Measurements from ENCODE around the gene OCSTAMP.

The OCSTAMP gene

DNA sequence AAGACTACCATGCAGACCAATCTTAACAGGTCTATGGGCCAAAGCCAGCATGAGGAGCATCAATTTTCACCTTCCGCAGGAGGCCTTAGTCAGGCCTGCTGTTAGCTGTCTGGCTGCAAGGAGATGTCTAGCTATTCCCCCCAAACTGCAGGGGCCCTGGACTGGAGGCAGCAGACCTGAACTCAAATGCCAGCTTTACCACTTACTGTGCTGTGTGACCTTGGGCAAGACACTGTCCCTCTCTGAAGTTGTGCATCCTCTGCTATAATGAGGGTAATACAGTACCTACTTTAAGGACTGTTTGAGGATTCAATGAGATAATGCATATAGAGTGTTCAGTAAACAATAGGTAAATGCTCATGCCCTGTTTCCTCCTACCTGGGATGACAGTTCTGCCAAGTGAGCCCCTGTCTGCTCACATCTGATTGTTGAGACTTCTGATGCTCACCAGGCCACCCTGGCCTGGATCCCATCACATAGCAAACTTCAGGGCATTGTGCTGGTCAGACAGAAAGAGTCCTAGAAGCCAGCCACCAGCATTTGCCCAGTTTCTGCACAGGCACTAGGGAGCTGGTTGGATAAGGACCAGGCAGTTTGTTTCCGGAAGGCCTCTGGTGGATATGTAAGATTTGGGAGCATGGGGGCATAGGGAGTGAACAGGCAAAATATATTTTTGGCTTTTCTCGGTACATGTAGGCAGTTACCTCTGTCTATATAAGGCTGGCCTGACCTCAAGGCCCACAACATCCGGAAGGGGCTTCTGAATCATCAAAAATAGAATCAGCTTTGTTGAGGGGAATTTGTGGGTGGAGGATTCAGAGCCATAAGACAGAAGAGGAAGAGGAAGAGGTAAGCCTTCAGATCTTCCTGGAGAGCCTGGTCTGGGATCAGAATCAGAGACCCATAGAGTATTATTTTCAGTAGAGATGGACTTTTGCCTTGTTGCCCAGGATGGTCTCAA, 2.3 kb upstream of the OCSTAMP start:
- TF ChIP-seq POLR2AphosphoS5 (IDR thresholded peaks at IDR 0.05; ENCODE audit: borderline replicate concordance, low read depth, low read length) (no peak), EZH2 (IDR thresholded peaks at IDR 0.05) (no peak), FOXP2 (optimal IDR thresholded peaks at IDR 0.05; ENCODE audit: control extremely low read depth, extremely low read length, insufficient read depth) (no peak)
- H3K9ac ChIP-seq (ENCODE audit: insufficient read length), result no peak overlapping the region
- H3K9me3 ChIP-seq (ENCODE audit: low read depth, low read length), result no peaks in the 10 kb centered on the region
- H3K36me3 ChIP-seq (ENCODE audit: insufficient read depth, low read length), result no peaks in the 10 kb centered on the region
- DNase-seq (ENCODE audit: low read depth, low spot score), result no peak
- H3K27ac ChIP-seq, result no peak overlapping the region
- H3K4me3 ChIP-seq, result no peak overlapping the region

GRCh38 chr20:46551522-46552381, 1.3 kb upstream of the OCSTAMP start:
- H3K4me3 ChIP-seq, result no peak overlapping the region
- H3K9me3 ChIP-seq (ENCODE audit: low read depth, low read length), result no peaks in the 10 kb centered on the region
- no peak for DNase-seq (ENCODE audit: low read depth, low spot score)
- TF ChIP-seq EZH2 (IDR thresholded peaks at IDR 0.05) (no peak), FOXP2 (optimal IDR thresholded peaks at IDR 0.05; ENCODE audit: control extremely low read depth, extremely low read length, insufficient read depth) (no peak), POLR2AphosphoS5 (IDR thresholded peaks at IDR 0.05; ENCODE audit: borderline replicate concordance, low read depth, low read length) (no peak)
- H3K36me3 ChIP-seq (ENCODE audit: insufficient read depth, low read length), result no peaks in the 10 kb centered on the region
- no peak overlapping the region for H3K27ac ChIP-seq
- no peak overlapping the region for H3K9ac ChIP-seq (ENCODE audit: insufficient read length)

- no peak overlapping the region for H3K27ac ChIP-seq
- no peaks in the 10 kb centered on the region for H3K9me3 ChIP-seq (ENCODE audit: low read depth, low read length)
- H3K4me3 ChIP-seq, result no peak overlapping the region
- H3K9ac ChIP-seq (ENCODE audit: insufficient read length), result no peak overlapping the region
- TF ChIP-seq POLR2AphosphoS5 (IDR thresholded peaks at IDR 0.05; ENCODE audit: borderline replicate concordance, low read depth, low read length), result no peak
- no peak for TF ChIP-seq EZH2 (IDR thresholded peaks at IDR 0.05)
- no peak for TF ChIP-seq FOXP2 (optimal IDR thresholded peaks at IDR 0.05; ENCODE audit: control extremely low read depth, extremely low read length, insufficient read depth)
- H3K36me3 ChIP-seq (ENCODE audit: insufficient read depth, low read length), result no peaks in the 10 kb centered on the region
- DNase-seq (ENCODE audit: low read depth, low spot score), result no peak
These were observed 1.1 kb downstream of the OCSTAMP start for GRCh38 chr20:46549188-46549972.

- no peak for DNase-seq (ENCODE audit: low read depth, low spot score)
- no peaks in the 10 kb centered on the region for H3K9me3 ChIP-seq (ENCODE audit: low read depth, low read length)
- TF ChIP-seq POLR2AphosphoS5 (IDR thresholded peaks at IDR 0.05; ENCODE audit: borderline replicate concordance, low read depth, low read length), result no peak
- no peak for TF ChIP-seq FOXP2 (optimal IDR thresholded peaks at IDR 0.05; ENCODE audit: control extremely low read depth, extremely low read length, insufficient read depth)
- TF ChIP-seq EZH2 (IDR thresholded peaks at IDR 0.05), result no peak
- H3K36me3 ChIP-seq (ENCODE audit: insufficient read depth, low read length), result no peaks in the 10 kb centered on the region
- no peak overlapping the region for H3K27ac ChIP-seq
- H3K9ac ChIP-seq (ENCODE audit: insufficient read length), result no peak overlapping the region
- no peak overlapping the region for H3K4me3 ChIP-seq
These were observed 1.8 kb downstream of the OCSTAMP start for GRCh38 chr20:46548688-46549087.

DNA sequence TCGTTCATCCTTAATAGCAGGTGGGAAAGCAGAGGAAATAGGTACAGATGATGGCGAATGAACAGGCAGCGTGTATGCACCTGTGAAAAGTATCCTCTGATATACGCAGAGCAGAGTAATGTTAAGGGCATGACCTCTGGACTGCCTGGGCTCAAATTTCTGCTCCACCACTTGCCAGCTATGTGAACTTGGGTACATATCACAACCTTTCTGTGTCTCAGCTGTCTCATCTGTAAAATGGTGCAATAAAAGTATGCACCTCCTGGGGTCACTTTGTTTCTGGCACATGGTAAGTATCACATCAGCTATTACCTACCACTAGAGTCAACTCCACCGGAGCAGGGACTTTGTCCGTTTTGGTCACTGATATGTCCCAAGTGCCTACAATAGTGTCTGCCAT, 2.5 kb downstream of the OCSTAMP start:
- TF ChIP-seq FOXP2 (optimal IDR thresholded peaks at IDR 0.05; ENCODE audit: control extremely low read depth, extremely low read length, insufficient read depth) (no peak), POLR2AphosphoS5 (IDR thresholded peaks at IDR 0.05; ENCODE audit: borderline replicate concordance, low read depth, low read length) (no peak), EZH2 (IDR thresholded peaks at IDR 0.05) (no peak)
- H3K9ac ChIP-seq (ENCODE audit: insufficient read length), result no peak overlapping the region
- H3K27ac ChIP-seq, result no peak overlapping the region
- H3K36me3 ChIP-seq (ENCODE audit: insufficient read depth, low read length), result no peaks in the 10 kb centered on the region
- H3K4me3 ChIP-seq, result no peak overlapping the region
- DNase-seq (ENCODE audit: low read depth, low spot score), result no peak
- no peaks in the 10 kb centered on the region for H3K9me3 ChIP-seq (ENCODE audit: low read depth, low read length)

DNA sequence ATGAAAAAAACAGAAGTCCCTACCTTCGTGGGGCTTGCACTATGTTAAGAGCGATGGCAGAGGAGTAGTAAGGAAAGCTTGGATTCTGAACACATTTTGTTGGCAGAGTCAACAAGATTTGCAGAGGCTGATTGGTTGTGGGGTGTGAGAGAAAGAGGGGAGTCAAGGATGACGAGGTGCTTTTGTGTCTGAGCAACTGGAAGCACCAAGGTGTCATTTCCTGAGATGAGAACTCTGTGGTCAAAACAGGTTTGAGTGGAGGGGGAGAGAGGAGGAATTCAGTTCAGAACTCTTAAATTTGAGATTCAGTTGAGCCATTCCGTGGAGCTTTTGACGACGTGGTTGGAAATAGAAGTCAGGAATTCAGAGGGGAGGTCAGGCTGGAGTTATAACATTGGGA, 3.5 kb downstream of the OCSTAMP start:
- no peak overlapping the region for H3K27ac ChIP-seq
- DNase-seq (ENCODE audit: low read depth, low spot score), result no peak
- TF ChIP-seq FOXP2 (optimal IDR thresholded peaks at IDR 0.05; ENCODE audit: control extremely low read depth, extremely low read length, insufficient read depth) (no peak), EZH2 (IDR thresholded peaks at IDR 0.05) (no peak), POLR2AphosphoS5 (IDR thresholded peaks at IDR 0.05; ENCODE audit: borderline replicate concordance, low read depth, low read length) (no peak)
- H3K9ac ChIP-seq (ENCODE audit: insufficient read length), result no peak overlapping the region
- H3K4me3 ChIP-seq, result no peak overlapping the region
- no peaks in the 10 kb centered on the region for H3K9me3 ChIP-seq (ENCODE audit: low read depth, low read length)
- no peaks in the 10 kb centered on the region for H3K36me3 ChIP-seq (ENCODE audit: insufficient read depth, low read length)

DNA sequence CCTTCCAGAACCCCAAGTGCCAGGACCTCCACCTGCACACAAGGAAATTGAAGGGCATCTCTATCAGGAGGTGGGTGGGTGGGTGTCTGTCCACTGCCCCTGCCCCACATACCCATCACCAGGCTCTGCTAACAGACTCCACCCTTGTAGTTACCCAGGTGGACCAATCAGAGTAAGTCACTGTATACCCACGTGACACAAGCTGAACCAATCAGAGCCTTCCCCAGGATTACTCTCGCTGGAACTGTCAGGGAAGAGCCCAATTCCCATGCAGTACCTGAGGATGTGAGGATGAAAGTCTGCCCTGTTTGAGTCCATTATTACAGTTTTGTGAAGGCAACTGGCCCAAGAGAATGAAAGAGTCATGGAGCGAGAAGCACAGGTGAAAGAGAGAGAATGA, 4.2 kb downstream of the OCSTAMP start:
- no peak for DNase-seq (ENCODE audit: low read depth, low spot score)
- Histone ChIP-seq H3K9ac (ENCODE audit: insufficient read length) (no peak overlapping the region), H3K36me3 (ENCODE audit: insufficient read depth, low read length) (no peaks in the 10 kb centered on the region), H3K9me3 (ENCODE audit: low read depth, low read length) (no peaks in the 10 kb centered on the region), H3K4me3 (no peak overlapping the region), H3K27ac (no peak overlapping the region)
- TF ChIP-seq POLR2AphosphoS5 (IDR thresholded peaks at IDR 0.05; ENCODE audit: borderline replicate concordance, low read depth, low read length), result no peak
- no peak for TF ChIP-seq EZH2 (IDR thresholded peaks at IDR 0.05)
- TF ChIP-seq FOXP2 (optimal IDR thresholded peaks at IDR 0.05; ENCODE audit: control extremely low read depth, extremely low read length, insufficient read depth), result no peak

GRCh38 chr20:46545827-46546138, 4.7 kb downstream of the OCSTAMP start:
- H3K27ac ChIP-seq, result no peak overlapping the region
- no peak for DNase-seq (ENCODE audit: low read depth, low spot score)
- H3K9ac ChIP-seq (ENCODE audit: insufficient read length), result no peak overlapping the region
- no peak overlapping the region for H3K4me3 ChIP-seq
- no peak for TF ChIP-seq POLR2AphosphoS5 (IDR thresholded peaks at IDR 0.05; ENCODE audit: borderline replicate concordance, low read depth, low read length)
- TF ChIP-seq EZH2 (IDR thresholded peaks at IDR 0.05), result no peak
- TF ChIP-seq FOXP2 (optimal IDR thresholded peaks at IDR 0.05; ENCODE audit: control extremely low read depth, extremely low read length, insufficient read depth), result no peak
- no peaks in the 10 kb centered on the region for H3K36me3 ChIP-seq (ENCODE audit: insufficient read depth, low read length)
- no peaks in the 10 kb centered on the region for H3K9me3 ChIP-seq (ENCODE audit: low read depth, low read length)
